Right ventricle myocardium inferior (tissue), 1 donor: ENCODE measurements around the gene SDHAF2. TPM values are rescaled to one million over a fixed set of nuclear protein-coding genes. Genes with fewer than 3 reads are reported as not detected.

Source experiments
- ATAC-seq: fragments of 200-7000 bp; cut with Tn5 transposase; one replicate; pipeline ENCODE4 v1.9.1; 2020; ENCODE audit warnings: mild to moderate bottlenecking, moderate library complexity
- DNase-seq: peaks from one replicate; pipeline ENCODE4 v3.0.0; 2021; ENCODE audit errors: missing footprints
- intact Hi-C: fragments of 100-400 bp; cut with DNase I; formaldehyde crosslinking; loops from one replicate; pipeline ENCODE4 v1.11.0; 2022
- total RNA-seq: library from RNA; stranded (reverse); fragmentation: NEBNext Ultra II Directional; extraction: Animal tissue kit (Norgen Biotek cat#: 25700); gene quantifications from one replicate; pipeline ENCODE4 v1.2.1, GENCODE V29; 2021
- donor health status: DM: no; HTN: yes; CAD: no; lungs with severe emphysema.

SDHAF2 gene
- total RNA-seq, 1 donor from 2014 or later = 36.8 TPM

DNA sequence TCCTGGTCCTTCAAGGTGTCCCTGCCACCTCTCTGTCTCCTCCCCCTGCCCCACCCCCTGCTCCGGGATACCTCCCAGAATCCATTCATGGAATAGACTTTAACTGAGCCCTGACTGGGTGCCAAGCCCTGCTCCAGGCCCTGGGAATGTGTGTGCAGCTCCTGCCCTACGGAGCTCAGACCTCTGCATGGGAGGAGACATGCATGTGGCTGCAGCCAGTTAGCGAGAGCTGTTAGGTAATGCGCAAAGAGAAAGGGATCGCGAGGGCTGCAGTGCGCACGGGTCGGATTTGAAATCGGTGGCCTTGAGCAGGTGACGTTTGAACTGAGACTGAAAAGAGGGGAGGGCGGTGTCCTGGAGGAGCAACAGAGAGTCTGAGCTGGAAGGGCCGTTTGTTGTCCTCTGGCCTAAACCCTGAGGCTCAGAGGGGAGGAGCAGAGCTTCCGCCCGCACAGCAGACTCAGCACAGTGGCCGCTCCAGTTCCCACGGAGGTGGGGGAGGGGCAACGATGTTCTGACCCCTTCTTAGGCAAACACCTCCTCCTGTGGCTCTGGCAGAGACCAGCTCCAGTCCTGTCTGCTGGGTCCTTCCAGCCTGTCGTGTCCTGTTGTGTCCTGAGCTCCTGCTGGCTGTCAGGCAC lies 58.8 kb downstream of the SDHAF2 start:
- intact Hi-C loops = no loop called here
- peak; percentile 78 for DNase-seq
- ATAC-seq = peak; percentile 80

DNA sequence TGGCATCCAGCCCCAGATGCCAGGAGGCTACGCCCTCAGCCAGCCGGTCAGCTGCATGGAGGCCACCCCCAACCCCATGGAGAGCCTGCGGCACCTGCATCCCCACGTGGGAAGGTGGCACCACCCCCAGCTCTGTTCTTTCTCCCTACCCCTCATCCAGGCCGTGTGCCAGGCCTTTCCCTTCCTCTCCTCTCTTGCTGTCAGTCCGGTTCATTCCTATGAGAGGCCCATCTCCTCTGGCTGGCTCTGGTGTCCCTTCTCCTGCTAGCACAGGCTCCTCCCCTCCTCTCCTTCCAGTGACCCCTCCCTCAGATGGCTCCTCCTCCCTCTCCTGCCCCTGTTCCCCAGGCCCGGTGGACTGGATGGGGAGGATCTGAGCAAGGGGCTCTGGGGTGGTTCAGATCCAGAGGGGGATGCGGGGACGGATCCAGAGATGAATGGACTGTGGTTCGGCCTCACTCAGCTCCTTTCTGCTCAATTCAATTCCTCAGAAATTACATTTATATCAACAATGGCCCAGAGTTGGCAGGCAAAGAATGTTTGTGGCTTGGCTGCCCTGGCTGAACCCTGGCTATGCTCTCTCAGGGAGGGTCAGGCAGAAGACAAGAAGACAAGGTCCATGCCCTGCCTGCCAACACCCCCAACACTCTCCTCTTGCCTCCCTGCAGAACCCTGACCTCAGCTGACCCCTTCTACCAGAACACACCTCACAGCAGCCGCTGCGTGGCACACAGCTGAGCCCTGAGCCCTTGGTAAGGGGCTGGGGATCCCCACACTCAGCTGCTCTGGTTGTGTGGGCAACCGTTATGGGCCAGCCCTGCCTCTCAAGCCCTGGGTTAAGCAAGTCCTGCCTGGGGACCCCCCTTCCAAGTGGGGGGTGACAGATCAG lies 60.2 kb downstream of the SDHAF2 start:
- intact Hi-C loops = no loop called here
- no peak for DNase-seq
- ATAC-seq = peak; percentile 52

DNA sequence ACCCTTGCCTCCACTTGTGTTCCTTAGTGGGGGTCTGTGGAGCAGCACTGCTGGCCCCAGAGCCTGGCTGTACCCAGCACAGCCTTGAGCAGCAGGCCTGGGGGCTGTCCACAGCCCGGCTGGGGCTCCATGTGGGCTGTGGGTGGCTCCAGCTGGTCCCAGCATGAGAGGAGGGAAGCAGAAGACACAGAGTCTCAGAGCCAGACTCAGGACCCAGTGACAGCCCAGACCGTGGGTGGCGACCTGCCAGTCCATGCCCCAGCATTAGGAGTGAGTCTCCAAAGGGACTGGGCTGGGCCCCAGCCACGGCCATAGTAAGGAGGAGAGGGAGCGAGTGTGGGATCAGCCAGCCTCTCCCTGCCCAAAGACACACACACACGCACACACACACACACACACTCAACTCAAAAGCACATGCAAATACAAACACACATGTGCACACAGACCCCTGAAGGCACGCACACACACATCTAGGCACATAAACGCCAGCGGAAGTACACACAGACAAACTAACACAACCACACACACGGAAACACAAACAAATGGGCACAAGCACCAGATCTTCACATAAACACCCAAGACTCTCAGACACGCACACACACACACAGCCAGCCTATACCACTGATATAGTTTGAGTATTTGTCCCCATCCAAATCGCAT lies 61.9 kb downstream of the SDHAF2 start:
- intact Hi-C loops = no loop called here

DNA sequence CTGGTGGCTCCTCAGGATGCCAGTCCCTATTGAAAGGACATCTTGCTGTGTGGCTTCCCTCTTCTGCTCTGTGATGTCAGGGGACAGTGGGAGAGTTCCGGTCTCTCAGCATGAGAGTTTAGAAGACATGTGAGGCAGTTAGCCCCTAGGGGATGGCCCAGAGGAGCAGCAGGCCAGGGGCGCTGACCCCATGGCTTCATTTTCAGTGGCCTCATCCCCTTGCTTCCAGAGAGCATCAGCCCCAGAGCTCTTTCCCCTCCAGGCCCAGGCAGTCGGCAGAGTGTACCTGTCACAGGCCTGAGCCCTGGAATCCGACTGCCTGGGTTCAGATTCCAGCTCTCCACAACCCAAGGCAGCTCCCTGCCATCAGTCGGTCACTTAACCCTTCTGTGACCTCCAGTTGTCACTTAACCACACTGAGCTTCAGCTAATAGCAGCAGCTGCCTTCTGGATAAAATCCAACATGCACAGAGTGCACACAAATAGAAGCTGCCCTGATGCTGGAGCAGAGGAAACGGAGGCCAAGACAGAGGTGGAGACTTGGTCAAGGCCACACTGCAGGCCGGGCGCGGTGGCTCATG lies 64.5 kb downstream of the SDHAF2 start:
- intact Hi-C loops = no loop called here
- peak; percentile 70 for DNase-seq
- ATAC-seq = peak; percentile 52

More for the DNA sequence above, 61.9 kb downstream of the SDHAF2 start:
- no peak for ATAC-seq
- no peak for DNase-seq

DNA sequence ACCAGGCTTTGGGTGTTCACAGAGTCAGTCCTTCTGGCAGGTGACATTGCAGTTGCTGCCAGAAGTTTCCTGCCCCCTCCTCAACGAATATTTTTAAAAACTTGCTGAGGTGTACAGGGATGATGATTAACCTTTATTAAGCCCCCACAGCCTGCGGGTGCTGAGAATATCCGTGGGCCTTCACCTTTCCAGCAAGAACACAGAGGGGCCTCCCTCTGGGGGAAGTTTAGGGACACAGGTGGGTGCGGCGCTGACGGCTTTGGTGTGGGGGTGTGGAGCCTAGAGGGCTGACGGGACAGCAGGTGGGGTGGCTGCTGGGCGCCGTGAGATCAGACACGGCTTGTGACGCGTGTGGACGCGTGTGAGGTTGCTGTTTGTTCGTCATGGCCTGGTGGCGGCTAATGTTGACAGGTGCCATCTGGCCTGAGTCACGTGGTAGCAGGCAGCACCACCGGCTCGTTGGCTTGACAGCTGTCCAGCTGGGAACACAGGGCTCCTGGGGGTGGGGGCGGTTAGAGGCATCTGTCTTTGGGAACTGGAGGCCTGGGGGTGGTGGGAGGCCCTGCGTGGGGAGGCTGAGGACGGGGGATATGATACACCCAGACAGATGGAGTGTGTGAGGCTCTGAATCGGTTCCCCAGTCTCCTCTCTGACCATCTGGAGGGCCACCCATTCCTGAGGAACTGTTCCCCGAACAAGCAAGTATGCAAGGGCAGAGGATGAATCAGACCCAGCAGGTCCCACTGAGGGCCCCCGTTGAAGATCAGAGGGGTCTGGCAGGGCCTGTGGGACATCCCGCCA lies 66.1 kb downstream of the SDHAF2 start:
- DNase-seq (peak; percentile 64), ATAC-seq (no peak)
- intact Hi-C loops = no loop called here

Other genes with a start within 250 kb of the SDHAF2 start
- 1.2 TPM for gene PGA3, start 226.6 kb upstream of the SDHAF2 start, total RNA-seq
- not detected for gene PGA4, start 207.8 kb upstream of the SDHAF2 start, total RNA-seq
- 0.95 TPM for gene PGA5, start 188.9 kb upstream of the SDHAF2 start, total RNA-seq
- 1.0 TPM for gene VWCE, start 134.8 kb upstream of the SDHAF2 start, total RNA-seq
- gene DDB1, start 97.0 kb upstream of the SDHAF2 start, total RNA-seq = 113 TPM
- gene TKFC, start 96.9 kb upstream of the SDHAF2 start, total RNA-seq = 12.3 TPM
- gene CYB561A3, start 68.2 kb upstream of the SDHAF2 start, total RNA-seq = 14.6 TPM
- 18.0 TPM for gene TMEM138, start 67.8 kb upstream of the SDHAF2 start, total RNA-seq
- 4.6 TPM for gene TMEM216, start 37.5 kb upstream of the SDHAF2 start, total RNA-seq
- gene CPSF7, start 149 bp upstream of the SDHAF2 start, total RNA-seq = 36.5 TPM
- gene LRRC10B, start 78.6 kb downstream of the SDHAF2 start, total RNA-seq = 0.60 TPM
- gene SYT7, start 151.0 kb downstream of the SDHAF2 start, total RNA-seq = 28.2 TPM